Kidney epithelial cell (primary cell): ENCODE measurements around the gene COG3. TPM values are rescaled to one million over a fixed set of nuclear protein-coding genes. Genes with fewer than 3 reads are reported as not detected.

ENCODE experiments used
- DNase-seq: peaks from one replicate; pipeline ENCODE4 v3.0.0-alpha.2; 2010; ENCODE audit warnings: low read depth
- H3K27me3 ChIP-seq: 2 replicates; pipeline ENCODE4 v1.6.0; 2011; ENCODE audit warnings: low read length; ENCODE audit not compliant: control insufficient read depth, insufficient read depth
- H3K36me3 ChIP-seq: 2 replicates; pipeline ENCODE4 v1.5.1; 2011; ENCODE audit warnings: low read length; ENCODE audit not compliant: control insufficient read depth, insufficient read depth
- H3K4me3 ChIP-seq: 2 replicates; pipeline ENCODE4 v1.5.1; 2011; ENCODE audit warnings: low read depth, mild to moderate bottlenecking, control low read depth, low read length
- total RNA-seq: library from RNA; depleted of rRNA; stranded (reverse); fragments of >200 nt; gene quantifications from 2 replicates; pipeline ENCODE4 v1.2.3, GENCODE V29; 2015
- TF ChIP-seq, protein P1 (sequence below): IDR thresholded peaks from 2 replicates; pipeline ENCODE4 v1.5.1; 2011; ENCODE audit warnings: mild to moderate bottlenecking, moderate library complexity, low read length, control low read depth, inconsistent platforms; ENCODE audit not compliant: insufficient read depth, poor library complexity, severe bottlenecking

Gene COG3
- total RNA-seq, 1 donor from 2014 or later, result 32.3 TPM

DNA sequence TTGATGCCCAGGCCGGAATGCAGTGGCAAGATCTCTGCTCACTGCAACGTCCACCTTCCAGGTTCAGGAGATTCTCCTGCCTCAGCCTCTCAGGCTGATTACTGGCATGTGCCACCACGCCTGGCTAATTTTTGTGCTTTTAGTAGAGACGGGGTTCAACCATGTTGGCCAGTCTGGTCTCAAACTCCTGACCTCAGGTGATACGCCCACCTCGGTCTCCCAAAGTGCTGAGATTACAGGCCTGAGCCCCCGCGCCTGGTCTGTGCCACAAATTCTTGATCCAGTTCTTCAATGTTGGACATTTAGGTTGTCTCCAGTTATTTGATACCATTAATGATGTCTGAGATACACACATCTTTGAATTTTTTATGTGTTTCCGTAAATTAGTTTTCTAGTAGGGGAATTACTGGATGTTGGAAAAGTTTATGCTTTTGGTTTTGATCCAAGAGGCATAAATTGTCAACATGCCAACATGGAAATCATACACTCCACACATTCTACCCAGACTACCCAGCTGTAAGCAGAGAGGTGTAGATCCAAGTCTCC lies 525 bp upstream of the COG3 start:
- H3K36me3 ChIP-seq, result no peaks in the 10 kb centered on the region
- DNase-seq, result no peak
- TF ChIP-seq, protein P1, sequence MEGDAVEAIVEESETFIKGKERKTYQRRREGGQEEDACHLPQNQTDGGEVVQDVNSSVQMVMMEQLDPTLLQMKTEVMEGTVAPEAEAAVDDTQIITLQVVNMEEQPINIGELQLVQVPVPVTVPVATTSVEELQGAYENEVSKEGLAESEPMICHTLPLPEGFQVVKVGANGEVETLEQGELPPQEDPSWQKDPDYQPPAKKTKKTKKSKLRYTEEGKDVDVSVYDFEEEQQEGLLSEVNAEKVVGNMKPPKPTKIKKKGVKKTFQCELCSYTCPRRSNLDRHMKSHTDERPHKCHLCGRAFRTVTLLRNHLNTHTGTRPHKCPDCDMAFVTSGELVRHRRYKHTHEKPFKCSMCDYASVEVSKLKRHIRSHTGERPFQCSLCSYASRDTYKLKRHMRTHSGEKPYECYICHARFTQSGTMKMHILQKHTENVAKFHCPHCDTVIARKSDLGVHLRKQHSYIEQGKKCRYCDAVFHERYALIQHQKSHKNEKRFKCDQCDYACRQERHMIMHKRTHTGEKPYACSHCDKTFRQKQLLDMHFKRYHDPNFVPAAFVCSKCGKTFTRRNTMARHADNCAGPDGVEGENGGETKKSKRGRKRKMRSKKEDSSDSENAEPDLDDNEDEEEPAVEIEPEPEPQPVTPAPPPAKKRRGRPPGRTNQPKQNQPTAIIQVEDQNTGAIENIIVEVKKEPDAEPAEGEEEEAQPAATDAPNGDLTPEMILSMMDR, result peak; percentile 24
- H3K4me3 ChIP-seq, result peak overlapping the region; percentile 88
- no peaks in the 10 kb centered on the region for H3K27me3 ChIP-seq

DNA sequence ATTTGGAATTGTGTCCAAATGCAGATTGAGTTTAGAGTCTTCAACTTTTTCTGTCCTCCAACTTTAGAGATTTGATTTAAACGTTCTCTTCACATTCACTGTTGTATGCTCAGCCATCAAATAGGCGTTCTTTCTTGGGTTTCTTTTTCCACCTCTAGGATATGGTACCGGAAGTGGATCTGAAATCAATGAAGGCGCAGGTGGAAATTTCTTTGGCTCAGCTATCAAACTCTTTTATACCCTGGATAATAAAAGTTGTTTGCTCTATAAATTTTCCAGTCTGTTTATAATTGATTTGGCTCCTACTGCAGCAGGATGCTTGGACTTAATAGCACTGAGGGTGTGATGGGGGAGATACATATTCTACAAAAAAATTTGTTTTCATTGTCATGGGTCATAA lies 1.6 kb downstream of the COG3 start:
- TF ChIP-seq, protein P1, result no peak
- H3K27me3 ChIP-seq, result no peaks in the 10 kb centered on the region
- H3K36me3 ChIP-seq, result no peaks in the 10 kb centered on the region
- H3K4me3 ChIP-seq, result no peak overlapping the region
- DNase-seq, result no peak

DNA sequence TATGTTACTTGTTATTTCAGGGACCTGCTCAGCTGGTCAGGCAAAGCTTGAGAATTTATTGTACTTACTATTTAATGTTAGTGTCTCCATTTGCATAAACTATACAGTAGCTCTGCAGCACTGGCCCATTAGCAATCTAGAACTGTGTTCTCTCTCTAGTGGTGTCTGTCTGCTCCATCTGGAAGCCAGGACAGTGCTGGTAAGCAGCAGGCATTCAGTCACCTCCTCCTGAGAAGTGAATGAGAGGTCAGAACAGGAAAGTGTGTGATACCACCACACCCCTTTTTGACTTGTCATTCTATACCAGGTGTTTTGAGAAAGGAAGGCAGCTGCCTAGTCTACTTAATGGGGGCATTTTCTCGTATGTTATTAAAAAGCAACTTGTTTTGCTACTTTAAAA lies 3.9 kb downstream of the COG3 start:
- Histone ChIP-seq H3K27me3 (no peaks in the 10 kb centered on the region), H3K36me3 (no peaks in the 10 kb centered on the region), H3K4me3 (no peak overlapping the region)
- TF ChIP-seq, protein P1, result no peak
- DNase-seq, result no peak

DNA sequence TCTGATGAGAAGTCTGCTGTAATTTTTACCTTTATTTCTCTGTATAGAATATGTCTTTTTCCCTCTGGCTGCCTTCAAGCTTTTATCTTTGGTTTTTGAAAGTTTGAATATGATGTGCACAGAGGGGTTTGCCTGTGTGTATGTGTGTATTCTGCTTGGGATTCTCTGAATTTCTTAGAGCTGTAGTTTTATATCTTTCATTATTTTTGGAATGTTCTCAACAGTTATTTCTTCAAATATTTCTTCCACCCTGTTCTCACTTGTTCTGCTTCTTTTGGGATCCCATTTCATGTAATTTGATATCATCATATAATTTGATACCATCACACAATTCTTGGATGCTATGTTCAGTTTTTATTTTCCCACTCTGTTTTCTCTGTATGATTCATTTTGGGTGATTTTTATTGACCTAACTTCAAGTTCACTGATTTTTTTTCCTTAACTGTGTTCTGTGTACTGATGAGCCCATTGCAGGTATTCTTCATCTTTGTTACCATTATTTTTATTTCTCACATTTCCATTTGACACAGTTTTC lies 7.5 kb downstream of the COG3 start:
- no peak overlapping the region for H3K4me3 ChIP-seq
- no peaks in the 10 kb centered on the region for H3K27me3 ChIP-seq
- TF ChIP-seq, protein P1, result no peak
- DNase-seq, result no peak
- no peaks in the 10 kb centered on the region for H3K36me3 ChIP-seq

DNA sequence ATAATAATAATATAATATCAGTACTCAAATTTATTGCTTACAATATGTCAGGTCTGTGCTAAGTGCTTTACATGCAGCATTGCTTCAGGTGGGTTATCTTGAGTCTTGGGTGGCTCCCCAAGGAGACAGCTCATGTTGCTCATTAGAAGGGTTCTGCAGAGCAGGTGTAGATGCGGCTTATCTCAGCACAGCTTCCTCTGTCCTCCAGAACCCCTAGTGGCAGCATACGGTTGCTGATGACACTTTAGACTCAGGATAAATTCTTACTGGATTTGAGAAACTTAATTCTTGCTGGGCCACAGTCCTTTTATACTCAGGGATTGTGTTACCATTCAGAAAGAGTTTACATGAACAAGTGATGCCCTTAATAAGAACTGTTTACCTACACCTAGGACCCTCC lies 8.9 kb downstream of the COG3 start:
- no peaks in the 10 kb centered on the region for H3K36me3 ChIP-seq
- DNase-seq, result no peak
- H3K27me3 ChIP-seq, result no peaks in the 10 kb centered on the region
- H3K4me3 ChIP-seq, result no peak overlapping the region
- TF ChIP-seq, protein P1, result no peak

DNA sequence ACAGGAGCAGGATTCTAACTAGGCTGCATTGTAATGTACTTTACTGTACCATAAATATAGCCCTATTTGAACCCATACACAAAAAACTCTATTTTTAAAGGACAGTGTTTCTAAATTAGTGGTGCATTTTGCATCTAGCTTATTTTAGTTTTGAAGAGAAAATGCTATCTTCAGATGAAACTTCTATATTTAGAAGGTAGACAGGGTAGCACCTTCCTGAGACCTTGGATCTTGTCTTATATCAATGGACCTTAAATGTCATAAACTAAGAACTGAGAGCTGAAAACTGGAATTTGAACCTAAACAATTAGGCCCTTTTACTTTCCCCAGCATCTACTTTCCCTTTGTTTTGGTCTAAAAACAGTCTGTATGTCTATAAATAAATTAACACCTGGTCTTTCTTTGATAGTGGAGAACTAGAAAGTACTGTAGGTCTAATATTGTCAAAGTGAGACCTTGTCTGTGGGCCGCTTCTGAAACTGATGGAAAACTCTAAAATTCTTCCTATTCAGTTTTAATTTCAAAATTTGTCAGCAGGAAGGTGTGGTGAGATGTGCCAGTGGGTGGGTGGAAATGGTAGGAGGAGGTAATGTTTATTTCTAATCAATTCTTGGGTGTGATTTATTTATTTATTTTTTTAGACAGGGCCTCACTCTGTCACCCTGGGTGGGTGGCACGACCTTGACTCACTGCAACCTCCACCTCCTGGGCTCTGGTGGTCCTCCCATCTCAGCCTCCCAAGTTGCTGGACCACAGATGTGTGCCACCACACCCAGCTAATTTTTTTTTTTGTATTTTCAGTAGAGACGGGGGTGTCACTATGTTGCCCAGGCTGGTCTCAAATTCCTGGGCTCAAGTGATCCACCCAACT lies 10.1 kb downstream of the COG3 start:
- H3K4me3 ChIP-seq, result no peak overlapping the region
- H3K27me3 ChIP-seq, result no peaks in the 10 kb centered on the region
- no peak for DNase-seq
- TF ChIP-seq, protein P1, result no peak
- no peaks in the 10 kb centered on the region for H3K36me3 ChIP-seq
